Measurements from ENCODE around the gene WFS1.

The WFS1 gene

DNA sequence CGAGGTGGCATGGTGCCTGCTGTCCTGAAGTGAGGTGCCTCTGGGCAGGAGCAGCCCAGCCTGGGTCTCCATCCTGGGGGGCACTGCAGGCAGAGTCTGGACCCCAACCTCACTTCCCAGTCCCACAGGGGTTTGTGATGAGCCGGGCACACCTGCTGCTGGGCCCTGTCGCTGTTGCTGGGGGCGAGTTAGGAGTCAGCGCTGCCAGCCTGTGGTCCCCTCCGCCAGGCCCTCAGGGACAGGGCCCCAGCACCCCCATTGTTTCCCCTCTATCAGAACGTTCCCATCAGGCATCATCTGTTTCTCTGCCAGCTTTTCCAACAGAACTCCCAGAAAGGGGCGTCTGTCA is 23.4 kb downstream of the WFS1 start:
- Histone ChIP-seq H3K27ac (ENCODE audit: low read depth, low read length) (no peak overlapping the region), H3K9me3 (ENCODE audit: control insufficient read depth, insufficient read depth, low read depth, low read length) (no peaks in the 10 kb centered on the region), H3K36me3 (ENCODE audit: control insufficient read depth, insufficient read depth, low read length) (peaks cover 88% of the 10 kb centered on the region), H3K27me3 (ENCODE audit: control insufficient read depth, insufficient read depth, low read length) (no peaks in the 10 kb centered on the region), H3K4me1 (ENCODE audit: control insufficient read depth, insufficient read depth, low read length) (no peaks in the 10 kb centered on the region), H3K9ac (ENCODE audit: low read length) (no peak overlapping the region), H3K4me3 (ENCODE audit: low read depth, low read length) (no peak overlapping the region)

DNA sequence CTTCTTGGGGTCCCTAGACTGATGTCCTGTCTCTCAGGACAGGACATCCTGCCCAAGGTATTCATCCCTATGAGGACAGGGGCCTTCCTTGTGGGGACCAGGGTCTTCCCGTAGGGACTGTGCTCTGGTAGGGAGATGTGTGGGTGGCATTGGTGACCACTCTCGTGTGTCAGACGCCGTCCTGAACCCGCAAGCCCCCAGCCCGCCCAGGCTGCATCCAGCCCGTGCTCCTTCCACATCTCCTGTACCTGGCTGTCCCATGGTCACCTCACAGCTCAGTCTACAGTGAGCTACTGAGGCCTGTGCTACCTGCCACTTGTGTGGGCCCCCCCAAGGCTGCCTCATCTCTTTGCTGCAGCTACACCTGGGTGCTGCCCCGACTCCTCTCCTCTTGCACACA is 24.0 kb downstream of the WFS1 start:
- Histone ChIP-seq H3K4me1 (ENCODE audit: control insufficient read depth, insufficient read depth, low read length) (no peaks in the 10 kb centered on the region), H3K9ac (ENCODE audit: low read length) (no peak overlapping the region), H3K9me3 (ENCODE audit: control insufficient read depth, insufficient read depth, low read depth, low read length) (no peaks in the 10 kb centered on the region), H3K27me3 (ENCODE audit: control insufficient read depth, insufficient read depth, low read length) (no peaks in the 10 kb centered on the region), H3K36me3 (ENCODE audit: control insufficient read depth, insufficient read depth, low read length) (peaks cover 89% of the 10 kb centered on the region), H3K4me3 (ENCODE audit: low read depth, low read length) (no peak overlapping the region), H3K27ac (ENCODE audit: low read depth, low read length) (no peak overlapping the region)

DNA sequence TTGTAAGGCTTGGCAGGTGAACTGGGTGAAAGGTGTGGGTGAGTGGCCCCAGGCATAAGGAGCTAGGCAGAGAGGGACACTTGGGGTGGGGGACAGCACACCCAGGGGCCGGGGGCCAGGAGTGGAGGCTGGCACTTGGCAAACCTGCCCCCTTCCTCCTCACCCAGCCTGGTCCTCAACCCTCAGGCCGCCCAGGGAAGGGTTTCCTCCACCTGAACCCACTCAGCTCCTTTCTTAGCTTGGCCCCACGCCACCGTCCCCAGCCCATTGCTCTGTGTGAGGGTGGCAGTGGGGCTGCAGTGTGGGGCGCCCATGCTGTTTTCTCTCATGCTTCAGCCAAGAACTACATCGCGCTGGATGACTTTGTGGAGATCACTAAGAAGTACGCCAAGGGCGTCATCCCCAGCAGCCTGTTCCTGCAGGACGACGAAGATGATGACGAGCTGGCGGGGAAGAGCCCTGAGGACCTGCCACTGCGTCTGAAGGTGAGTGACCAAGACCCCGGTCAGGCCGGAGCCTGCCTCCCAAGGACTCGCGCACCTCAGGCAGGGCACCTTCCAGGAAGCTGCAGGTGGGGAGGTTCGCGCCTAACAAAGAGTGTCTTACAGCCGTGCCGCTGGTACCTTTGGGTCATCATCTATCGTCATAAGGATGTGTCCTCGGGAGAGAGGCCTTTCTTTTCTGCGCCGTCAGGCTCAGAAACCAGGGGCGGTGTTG is 25.2 kb downstream of the WFS1 start:
- Histone ChIP-seq H3K9ac (ENCODE audit: low read length) (no peak overlapping the region), H3K4me1 (ENCODE audit: control insufficient read depth, insufficient read depth, low read length) (no peaks in the 10 kb centered on the region)

DNA sequence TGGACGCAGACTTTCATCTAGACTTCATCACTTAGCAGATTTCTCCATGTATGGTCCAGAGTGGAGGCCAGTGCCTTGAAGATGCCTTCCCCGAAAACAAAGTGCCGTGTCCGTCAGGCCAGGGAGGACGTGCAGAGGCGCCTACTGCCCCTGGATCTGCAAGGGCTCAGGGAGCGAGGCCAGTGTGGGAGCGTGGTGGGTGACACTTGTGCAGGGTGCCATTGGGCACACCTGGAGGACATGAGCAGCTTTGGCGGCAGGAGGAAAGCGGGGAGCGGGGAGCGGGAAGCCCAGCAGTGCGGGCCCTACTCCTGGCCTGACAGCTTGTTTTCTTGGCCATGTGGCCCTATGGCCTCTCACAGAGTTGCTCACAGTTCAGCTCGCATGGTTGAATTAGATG is 25.8 kb downstream of the WFS1 start:
- no peak overlapping the region for H3K9ac ChIP-seq (ENCODE audit: low read length)
- no peak overlapping the region for H3K27ac ChIP-seq (ENCODE audit: low read depth, low read length)
- peaks cover 81% of the 10 kb centered on the region for H3K36me3 ChIP-seq (ENCODE audit: control insufficient read depth, insufficient read depth, low read length)
- no peaks in the 10 kb centered on the region for H3K9me3 ChIP-seq (ENCODE audit: control insufficient read depth, insufficient read depth, low read depth, low read length)
- H3K4me1 ChIP-seq (ENCODE audit: control insufficient read depth, insufficient read depth, low read length) = no peaks in the 10 kb centered on the region
- H3K4me3 ChIP-seq (ENCODE audit: low read depth, low read length) = no peak overlapping the region
- H3K27me3 ChIP-seq (ENCODE audit: control insufficient read depth, insufficient read depth, low read length) = no peaks in the 10 kb centered on the region

More for the DNA sequence above, 25.2 kb downstream of the WFS1 start:
- H3K27me3 ChIP-seq (ENCODE audit: control insufficient read depth, insufficient read depth, low read length) = no peaks in the 10 kb centered on the region
- H3K9me3 ChIP-seq (ENCODE audit: control insufficient read depth, insufficient read depth, low read depth, low read length) = no peaks in the 10 kb centered on the region
- no peak overlapping the region for H3K4me3 ChIP-seq (ENCODE audit: low read depth, low read length)
- peaks cover 82% of the 10 kb centered on the region for H3K36me3 ChIP-seq (ENCODE audit: control insufficient read depth, insufficient read depth, low read length)
- H3K27ac ChIP-seq (ENCODE audit: low read depth, low read length) = no peak overlapping the region

DNA sequence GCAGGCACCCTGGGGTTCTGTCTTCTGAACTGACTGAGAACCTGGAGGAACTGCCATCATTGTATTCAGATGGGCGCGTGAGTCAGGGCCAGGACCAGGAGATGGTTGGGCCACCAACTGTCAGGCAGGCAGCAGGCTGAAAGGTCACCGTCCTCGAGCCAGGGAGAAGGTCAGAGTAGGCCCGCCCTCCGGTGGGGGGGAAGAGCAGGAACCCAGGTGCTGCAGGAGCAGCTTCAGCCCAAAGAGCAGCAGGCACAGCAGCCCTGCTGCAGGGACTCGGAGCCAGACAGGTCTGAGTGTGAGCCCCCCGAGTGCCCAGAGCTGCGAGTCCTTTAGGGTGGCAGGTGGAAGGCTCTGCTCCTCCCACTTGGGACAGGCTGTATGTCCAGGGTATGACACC is 26.4 kb downstream of the WFS1 start:
- Histone ChIP-seq H3K9ac (ENCODE audit: low read length) (no peak overlapping the region), H3K4me3 (ENCODE audit: low read depth, low read length) (no peak overlapping the region), H3K4me1 (ENCODE audit: control insufficient read depth, insufficient read depth, low read length) (no peaks in the 10 kb centered on the region), H3K27me3 (ENCODE audit: control insufficient read depth, insufficient read depth, low read length) (no peaks in the 10 kb centered on the region), H3K27ac (ENCODE audit: low read depth, low read length) (no peak overlapping the region), H3K9me3 (ENCODE audit: control insufficient read depth, insufficient read depth, low read depth, low read length) (no peaks in the 10 kb centered on the region), H3K36me3 (ENCODE audit: control insufficient read depth, insufficient read depth, low read length) (peaks cover 83% of the 10 kb centered on the region)

DNA sequence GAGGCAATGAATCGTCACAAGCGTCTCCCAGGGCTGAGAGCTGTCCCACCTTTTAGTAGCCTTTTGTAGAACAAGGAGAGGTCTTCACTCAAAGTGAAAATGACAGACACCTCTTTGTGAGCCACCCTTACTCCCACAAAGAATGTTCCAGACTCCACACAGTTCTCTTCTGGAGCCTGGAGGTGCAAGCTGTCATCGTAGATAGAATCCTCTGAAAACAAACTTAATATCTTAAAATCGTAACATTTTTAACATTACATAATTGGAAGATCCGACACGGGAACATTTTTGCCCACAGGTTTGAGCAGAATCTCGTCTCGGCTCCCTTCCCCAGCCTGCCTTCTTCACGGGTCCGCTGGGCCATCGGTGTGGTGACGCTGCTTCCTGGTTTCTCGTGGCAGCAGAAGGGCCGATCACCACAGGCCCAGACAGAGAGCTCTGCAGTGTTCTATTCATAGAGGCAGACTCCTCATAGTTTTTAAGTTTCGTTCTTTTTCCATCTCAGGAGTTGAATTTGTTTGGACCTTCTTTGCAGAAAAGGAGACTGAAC is 27.7 kb downstream of the WFS1 start:
- H3K4me1 ChIP-seq (ENCODE audit: control insufficient read depth, insufficient read depth, low read length) = no peaks in the 10 kb centered on the region
- no peak overlapping the region for H3K27ac ChIP-seq (ENCODE audit: low read depth, low read length)
- H3K9me3 ChIP-seq (ENCODE audit: control insufficient read depth, insufficient read depth, low read depth, low read length) = no peaks in the 10 kb centered on the region
- H3K9ac ChIP-seq (ENCODE audit: low read length) = no peak overlapping the region
- no peaks in the 10 kb centered on the region for H3K27me3 ChIP-seq (ENCODE audit: control insufficient read depth, insufficient read depth, low read length)
- peaks cover 85% of the 10 kb centered on the region for H3K36me3 ChIP-seq (ENCODE audit: control insufficient read depth, insufficient read depth, low read length)
- H3K4me3 ChIP-seq (ENCODE audit: low read depth, low read length) = no peak overlapping the region

DNA sequence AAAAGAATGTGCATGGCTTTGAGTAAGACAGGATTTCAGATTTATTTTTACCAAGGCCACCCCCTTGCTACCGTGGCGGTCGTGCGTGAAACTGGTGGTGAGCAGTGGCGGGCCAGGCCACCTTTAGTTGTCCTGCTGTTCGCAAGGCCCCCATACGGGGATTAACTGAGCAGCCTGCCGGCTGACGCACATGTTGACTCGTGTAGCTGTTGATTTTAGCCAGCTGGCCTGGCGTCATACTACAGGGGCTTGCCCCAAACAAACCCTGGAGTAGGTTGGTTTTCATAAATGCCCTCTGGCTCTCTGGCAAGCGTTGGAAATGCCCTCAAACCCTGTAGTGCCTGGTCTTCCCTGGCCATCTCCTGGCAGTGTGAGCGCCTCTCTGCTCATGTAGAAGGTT is 28.4 kb downstream of the WFS1 start:
- Histone ChIP-seq H3K9ac (ENCODE audit: low read length) (no peak overlapping the region), H3K4me3 (ENCODE audit: low read depth, low read length) (no peak overlapping the region), H3K36me3 (ENCODE audit: control insufficient read depth, insufficient read depth, low read length) (peaks cover 85% of the 10 kb centered on the region), H3K27ac (ENCODE audit: low read depth, low read length) (no peak overlapping the region), H3K9me3 (ENCODE audit: control insufficient read depth, insufficient read depth, low read depth, low read length) (no peaks in the 10 kb centered on the region), H3K4me1 (ENCODE audit: control insufficient read depth, insufficient read depth, low read length) (no peaks in the 10 kb centered on the region), H3K27me3 (ENCODE audit: control insufficient read depth, insufficient read depth, low read length) (no peaks in the 10 kb centered on the region)

DNA sequence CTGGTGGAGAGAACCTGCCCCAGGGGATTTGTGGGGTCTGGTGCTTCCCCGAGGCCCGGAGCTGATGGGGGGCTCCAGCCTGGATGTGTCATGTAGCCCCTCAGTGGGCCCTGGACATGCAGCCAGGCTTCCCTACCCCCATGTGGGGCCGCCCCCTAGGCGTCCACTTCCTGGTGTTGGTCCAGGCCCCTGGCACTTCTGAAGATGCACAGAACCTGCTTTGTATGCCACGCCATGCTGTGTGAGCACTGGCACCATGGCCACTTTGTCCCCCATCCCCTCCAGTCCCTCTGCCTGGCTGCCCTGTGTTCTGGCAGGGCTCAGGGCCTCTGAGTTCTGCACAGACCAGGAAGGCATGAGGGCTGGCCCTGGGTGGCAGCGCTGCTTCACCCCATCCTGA is 29.2 kb downstream of the WFS1 start:
- Histone ChIP-seq H3K9me3 (ENCODE audit: control insufficient read depth, insufficient read depth, low read depth, low read length) (no peaks in the 10 kb centered on the region), H3K27me3 (ENCODE audit: control insufficient read depth, insufficient read depth, low read length) (no peaks in the 10 kb centered on the region), H3K9ac (ENCODE audit: low read length) (no peak overlapping the region), H3K36me3 (ENCODE audit: control insufficient read depth, insufficient read depth, low read length) (peaks cover 80% of the 10 kb centered on the region), H3K4me1 (ENCODE audit: control insufficient read depth, insufficient read depth, low read length) (no peaks in the 10 kb centered on the region), H3K27ac (ENCODE audit: low read depth, low read length) (no peak overlapping the region), H3K4me3 (ENCODE audit: low read depth, low read length) (no peak overlapping the region)

DNA sequence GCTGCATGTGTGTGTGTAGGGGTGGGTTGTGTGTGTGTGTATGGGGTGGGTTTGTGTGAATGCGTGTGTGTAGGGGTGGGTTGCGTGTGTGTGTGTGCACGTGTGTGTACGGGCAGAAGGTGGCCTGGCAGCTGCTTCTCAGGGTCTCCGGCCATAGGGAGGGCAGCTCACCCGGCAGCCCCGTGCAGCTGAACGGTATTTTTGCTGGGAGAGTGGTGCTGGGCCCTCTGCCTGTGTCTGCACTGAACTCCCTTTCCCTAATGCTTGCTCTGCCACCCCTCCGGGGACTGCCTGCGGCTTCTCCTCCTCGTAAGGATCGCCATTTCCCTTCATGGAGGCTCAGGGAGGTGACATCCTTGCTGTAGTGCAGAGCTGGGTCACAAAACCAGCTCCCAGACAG is 30.2 kb downstream of the WFS1 start:
- peaks cover 76% of the 10 kb centered on the region for H3K36me3 ChIP-seq (ENCODE audit: control insufficient read depth, insufficient read depth, low read length)
- H3K27ac ChIP-seq (ENCODE audit: low read depth, low read length) = no peak overlapping the region
- H3K27me3 ChIP-seq (ENCODE audit: control insufficient read depth, insufficient read depth, low read length) = no peaks in the 10 kb centered on the region
- no peak overlapping the region for H3K4me3 ChIP-seq (ENCODE audit: low read depth, low read length)
- H3K9me3 ChIP-seq (ENCODE audit: control insufficient read depth, insufficient read depth, low read depth, low read length) = no peaks in the 10 kb centered on the region
- H3K4me1 ChIP-seq (ENCODE audit: control insufficient read depth, insufficient read depth, low read length) = no peaks in the 10 kb centered on the region
- no peak overlapping the region for H3K9ac ChIP-seq (ENCODE audit: low read length)

DNA sequence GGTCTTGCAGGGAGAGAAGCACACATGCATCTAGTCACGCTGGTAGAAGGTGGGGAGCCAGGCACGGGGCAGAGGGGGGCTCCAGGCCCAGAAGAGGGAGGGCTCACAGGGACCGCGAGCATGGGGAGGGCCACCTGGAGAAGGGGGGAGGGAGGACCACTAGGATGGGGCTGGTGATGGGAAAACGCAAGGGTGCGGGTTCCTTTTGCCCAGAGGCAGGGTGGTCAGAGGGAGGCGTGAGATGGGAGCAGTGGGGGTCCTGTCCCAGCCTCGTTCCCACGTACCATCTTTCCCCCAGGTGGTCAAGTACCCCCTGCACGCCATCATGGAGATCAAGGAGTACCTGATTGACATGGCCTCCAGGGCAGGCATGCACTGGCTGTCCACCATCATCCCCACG is 30.7 kb downstream of the WFS1 start:
- Histone ChIP-seq H3K4me1 (ENCODE audit: control insufficient read depth, insufficient read depth, low read length) (no peaks in the 10 kb centered on the region), H3K27ac (ENCODE audit: low read depth, low read length) (no peak overlapping the region), H3K4me3 (ENCODE audit: low read depth, low read length) (no peak overlapping the region), H3K9me3 (ENCODE audit: control insufficient read depth, insufficient read depth, low read depth, low read length) (no peaks in the 10 kb centered on the region), H3K27me3 (ENCODE audit: control insufficient read depth, insufficient read depth, low read length) (no peaks in the 10 kb centered on the region), H3K36me3 (ENCODE audit: control insufficient read depth, insufficient read depth, low read length) (peaks cover 71% of the 10 kb centered on the region), H3K9ac (ENCODE audit: low read length) (no peak overlapping the region)

DNA sequence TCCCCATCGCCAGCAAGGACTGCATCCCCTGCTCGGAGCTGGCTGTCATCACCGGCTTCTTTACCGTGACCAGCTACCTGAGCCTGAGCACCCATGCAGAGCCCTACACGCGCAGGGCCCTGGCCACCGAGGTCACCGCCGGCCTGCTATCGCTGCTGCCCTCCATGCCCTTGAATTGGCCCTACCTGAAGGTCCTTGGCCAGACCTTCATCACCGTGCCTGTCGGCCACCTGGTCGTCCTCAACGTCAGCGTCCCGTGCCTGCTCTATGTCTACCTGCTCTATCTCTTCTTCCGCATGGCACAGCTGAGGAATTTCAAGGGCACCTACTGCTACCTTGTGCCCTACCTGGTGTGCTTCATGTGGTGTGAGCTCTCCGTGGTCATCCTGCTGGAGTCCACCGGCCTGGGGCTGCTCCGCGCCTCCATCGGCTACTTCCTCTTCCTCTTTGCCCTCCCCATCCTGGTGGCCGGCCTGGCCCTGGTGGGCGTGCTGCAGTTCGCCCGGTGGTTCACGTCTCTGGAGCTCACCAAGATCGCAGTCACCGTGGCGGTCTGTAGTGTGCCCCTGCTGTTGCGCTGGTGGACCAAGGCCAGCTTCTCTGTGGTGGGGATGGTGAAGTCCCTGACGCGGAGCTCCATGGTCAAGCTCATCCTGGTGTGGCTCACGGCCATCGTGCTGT is 31.5 kb downstream of the WFS1 start:
- Histone ChIP-seq H3K9me3 (ENCODE audit: control insufficient read depth, insufficient read depth, low read depth, low read length) (no peaks in the 10 kb centered on the region), H3K9ac (ENCODE audit: low read length) (no peak overlapping the region), H3K27me3 (ENCODE audit: control insufficient read depth, insufficient read depth, low read length) (no peaks in the 10 kb centered on the region), H3K36me3 (ENCODE audit: control insufficient read depth, insufficient read depth, low read length) (peaks cover 63% of the 10 kb centered on the region), H3K27ac (ENCODE audit: low read depth, low read length) (no peak overlapping the region), H3K4me3 (ENCODE audit: low read depth, low read length) (no peak overlapping the region), H3K4me1 (ENCODE audit: control insufficient read depth, insufficient read depth, low read length) (no peaks in the 10 kb centered on the region)

All from HUES6 (cell line).